GM20000 (cell line): ENCODE data around the gene ANKH.

Experiments
- DNase-seq: peaks from one replicate; pipeline ENCODE4 v3.0.0; 2012; ENCODE audit warnings: low spot score
- TF ChIP-seq, protein P1 (sequence below): IDR thresholded peaks from 2 replicates; pipeline ENCODE4 v1.5.1; 2012; ENCODE audit warnings: mild to moderate bottlenecking, control low read depth; ENCODE audit errors: extremely low read depth, missing control alignments

The ANKH gene

GRCh38 chr5:14729448-14730385 is 141.9 kb downstream of the ANKH start:
- no peak for DNase-seq

DNA sequence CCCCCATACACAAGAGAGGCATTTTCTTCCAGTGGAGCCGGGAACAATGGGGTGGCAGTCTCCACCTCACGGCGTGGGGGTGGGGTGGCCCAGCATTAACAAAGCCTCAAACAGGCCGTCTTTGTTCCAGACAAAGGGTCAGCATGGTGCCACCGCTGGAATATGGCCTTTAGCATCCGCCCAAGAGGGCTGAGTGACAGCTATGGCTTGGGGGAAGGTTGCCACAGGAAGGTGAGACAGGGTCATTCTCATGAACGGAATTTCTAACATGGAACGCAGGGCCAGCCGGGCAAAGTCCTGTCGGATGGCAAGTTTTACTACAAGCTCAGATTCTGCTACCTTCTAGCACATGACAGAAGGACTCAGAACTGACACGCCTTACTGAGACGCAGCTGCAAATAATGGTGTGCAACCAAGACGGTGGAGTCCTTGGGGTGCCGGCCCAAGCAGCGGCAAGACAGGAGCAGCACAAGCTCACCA is 143.1 kb downstream of the ANKH start:
- DNase-seq = no peak

More at GRCh38 chr5:14729448-14730385, 141.9 kb downstream of the ANKH start:
- TF ChIP-seq, protein P1, sequence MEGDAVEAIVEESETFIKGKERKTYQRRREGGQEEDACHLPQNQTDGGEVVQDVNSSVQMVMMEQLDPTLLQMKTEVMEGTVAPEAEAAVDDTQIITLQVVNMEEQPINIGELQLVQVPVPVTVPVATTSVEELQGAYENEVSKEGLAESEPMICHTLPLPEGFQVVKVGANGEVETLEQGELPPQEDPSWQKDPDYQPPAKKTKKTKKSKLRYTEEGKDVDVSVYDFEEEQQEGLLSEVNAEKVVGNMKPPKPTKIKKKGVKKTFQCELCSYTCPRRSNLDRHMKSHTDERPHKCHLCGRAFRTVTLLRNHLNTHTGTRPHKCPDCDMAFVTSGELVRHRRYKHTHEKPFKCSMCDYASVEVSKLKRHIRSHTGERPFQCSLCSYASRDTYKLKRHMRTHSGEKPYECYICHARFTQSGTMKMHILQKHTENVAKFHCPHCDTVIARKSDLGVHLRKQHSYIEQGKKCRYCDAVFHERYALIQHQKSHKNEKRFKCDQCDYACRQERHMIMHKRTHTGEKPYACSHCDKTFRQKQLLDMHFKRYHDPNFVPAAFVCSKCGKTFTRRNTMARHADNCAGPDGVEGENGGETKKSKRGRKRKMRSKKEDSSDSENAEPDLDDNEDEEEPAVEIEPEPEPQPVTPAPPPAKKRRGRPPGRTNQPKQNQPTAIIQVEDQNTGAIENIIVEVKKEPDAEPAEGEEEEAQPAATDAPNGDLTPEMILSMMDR = no peak

GRCh38 chr5:14727928-14728458 is 143.6 kb downstream of the ANKH start:
- TF ChIP-seq, protein P1 = no peak
- no peak for DNase-seq

More for the DNA sequence above, 143.1 kb downstream of the ANKH start:
- TF ChIP-seq, protein P1 = no peak

- DNase-seq = peak; percentile 77
- TF ChIP-seq, protein P1 = peak; percentile 71
Measured at GRCh38 chr5:14727428-14727865, 144.1 kb downstream of the ANKH start.

DNA sequence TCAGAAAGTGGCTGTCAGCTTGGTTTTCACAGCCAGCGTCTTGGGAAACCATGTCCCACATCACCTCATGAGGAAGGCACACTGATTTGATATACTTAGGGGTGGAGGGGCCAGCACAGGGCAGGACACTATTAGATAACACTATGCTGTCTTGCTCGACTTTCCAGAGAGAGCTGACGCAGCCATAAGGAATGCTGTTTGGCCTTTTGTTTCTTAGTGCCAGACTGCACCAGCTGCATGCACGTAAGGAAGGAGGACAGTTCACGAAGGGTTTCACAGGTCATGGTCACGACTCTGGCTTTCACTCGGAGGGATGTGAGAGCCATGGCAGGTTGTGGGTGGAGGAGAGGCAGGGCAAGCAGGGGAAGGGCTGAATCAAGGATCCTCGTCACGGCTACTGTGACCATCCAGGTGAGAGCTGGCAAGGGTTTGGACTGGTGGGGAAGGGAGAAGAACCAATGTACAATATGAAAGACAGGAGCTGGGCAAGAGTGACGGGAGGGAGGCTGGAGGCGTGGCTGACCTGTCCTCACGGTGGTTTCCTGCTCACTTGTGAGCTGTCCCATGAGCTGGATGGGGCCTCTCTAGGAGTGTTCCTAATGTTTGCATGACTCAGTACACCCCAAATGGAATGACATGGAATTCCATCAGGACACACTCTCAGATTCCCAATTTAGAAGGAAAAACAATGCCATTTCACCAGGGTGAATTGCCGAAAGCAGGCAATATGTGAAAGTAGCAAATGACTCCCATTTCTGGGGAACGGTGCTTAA is 145.3 kb downstream of the ANKH start:
- no peak for DNase-seq
- TF ChIP-seq, protein P1 = no peak

DNA sequence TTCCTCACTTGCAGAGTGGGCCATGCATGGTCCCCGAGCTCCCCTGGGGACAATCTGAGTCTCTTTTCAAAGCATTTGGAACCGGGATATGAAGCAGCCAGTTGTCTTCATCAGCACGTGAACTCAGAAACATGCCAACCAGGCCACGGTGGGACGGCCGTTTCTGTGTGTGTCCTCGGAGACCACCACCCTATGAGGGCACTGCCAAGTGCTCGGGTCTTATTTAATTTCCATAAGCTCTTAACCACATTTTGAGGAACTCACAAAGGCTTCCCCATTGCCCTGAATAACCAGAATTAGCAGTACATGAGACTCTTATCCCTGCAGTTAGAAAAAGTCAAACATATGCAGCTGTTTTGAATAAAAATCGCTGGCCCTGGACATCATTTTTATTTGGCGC is 146.9 kb downstream of the ANKH start:
- no peak for DNase-seq

More for the DNA sequence above, 146.9 kb downstream of the ANKH start:
- TF ChIP-seq, protein P1 = no peak
